ENCODE results near the gene ZNF470.

ZNF470 gene

DNA sequence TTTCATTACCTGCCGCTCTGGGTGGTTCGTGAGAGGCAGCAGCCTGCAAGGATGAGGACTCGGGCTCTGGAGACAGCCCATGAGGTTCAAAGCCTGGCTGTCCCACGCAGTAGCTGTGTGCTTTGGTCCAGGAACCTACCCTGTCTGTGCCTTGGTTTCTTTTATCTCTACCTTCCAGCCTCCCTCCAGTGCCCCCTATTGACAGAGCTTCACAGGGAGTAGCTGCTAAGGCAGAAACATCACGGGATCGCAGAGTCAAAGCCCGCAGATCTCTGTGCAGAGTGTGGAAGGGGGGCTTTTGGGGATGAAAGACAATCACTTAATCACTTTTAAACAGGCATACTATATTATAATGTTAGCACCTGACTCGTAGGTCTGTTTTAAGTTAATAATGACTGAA, 44.0 kb downstream of the ZNF470 start:
- DNase-seq, result no peak

DNA sequence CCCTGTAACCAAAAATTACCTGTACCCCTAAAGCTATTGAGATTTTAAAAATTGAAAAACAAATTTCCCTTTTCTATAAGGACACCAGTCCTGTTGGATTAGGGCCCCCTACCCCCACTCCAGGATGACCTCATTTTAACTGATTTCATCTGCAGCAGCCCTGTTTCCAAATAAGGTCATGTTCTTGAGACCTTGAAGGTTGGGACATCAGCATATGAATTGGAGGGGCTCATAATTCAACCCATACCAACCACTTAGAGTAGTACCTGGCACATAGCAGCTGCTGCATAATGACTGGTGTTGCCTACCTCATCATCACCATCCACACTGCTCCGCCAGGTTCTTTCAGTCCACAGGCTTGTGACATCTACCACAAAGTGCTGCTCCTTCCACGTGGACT, 45.5 kb downstream of the ZNF470 start:
- DNase-seq, result no peak

DNA sequence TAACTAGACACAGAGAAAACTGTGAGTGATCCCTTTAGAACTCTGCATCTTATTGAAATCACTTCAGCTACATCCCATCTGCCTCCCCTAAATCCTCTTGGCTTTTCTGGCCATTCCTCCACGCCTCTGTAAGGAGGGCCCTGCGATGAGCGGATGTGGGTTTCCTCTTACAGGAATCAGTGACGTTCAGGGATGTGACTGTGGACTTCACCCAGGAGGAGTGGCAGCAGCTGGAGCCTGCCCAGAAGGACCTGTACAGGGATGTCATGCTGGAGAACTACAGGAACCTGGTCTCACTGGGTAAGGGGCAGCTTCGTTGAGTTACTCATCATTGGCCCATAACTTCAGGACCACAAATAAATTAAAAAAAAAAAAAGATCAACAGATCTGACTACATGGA, 46.4 kb downstream of the ZNF470 start:
- no peak for DNase-seq

DNA sequence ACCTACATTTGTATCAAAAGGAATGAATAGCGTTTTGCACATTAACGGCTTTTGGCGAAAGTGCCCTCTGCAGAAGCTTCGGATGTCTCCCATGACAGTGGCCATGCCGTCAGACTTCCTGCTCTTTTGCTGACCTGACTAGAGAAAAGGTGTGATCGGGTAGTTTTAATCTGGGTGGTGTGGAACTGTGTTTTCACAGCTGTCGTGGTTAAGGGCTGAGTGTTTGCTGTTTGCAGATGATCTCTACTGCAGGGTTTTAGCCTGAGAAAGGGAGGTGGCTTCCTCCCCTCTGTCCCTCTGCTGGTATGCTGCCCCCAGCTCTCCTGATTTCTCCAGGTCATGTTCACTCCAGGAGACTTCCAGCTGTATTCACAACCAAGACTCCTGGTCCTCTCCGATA, 50.3 kb downstream of the ZNF470 start:
- no peak for DNase-seq

DNA sequence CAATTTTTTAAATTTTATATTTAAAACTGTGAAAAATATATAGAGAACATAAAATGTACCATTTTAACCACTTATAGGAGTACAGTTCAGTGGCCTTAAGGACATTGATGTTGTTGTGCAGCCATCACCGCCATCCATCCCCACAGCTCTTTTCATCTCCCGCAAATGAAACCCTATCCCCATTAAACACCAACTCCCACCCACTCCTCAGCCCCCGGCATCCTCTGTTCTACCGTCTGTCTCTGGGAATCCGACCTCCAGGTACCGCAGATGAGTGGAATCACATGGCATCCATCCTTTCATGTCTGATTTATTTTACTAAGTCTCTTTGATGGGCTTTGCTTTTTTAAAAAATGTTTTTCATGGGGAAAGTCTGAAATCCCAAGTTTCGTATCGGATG, 51.9 kb downstream of the ZNF470 start:
- no peak for DNase-seq

DNA sequence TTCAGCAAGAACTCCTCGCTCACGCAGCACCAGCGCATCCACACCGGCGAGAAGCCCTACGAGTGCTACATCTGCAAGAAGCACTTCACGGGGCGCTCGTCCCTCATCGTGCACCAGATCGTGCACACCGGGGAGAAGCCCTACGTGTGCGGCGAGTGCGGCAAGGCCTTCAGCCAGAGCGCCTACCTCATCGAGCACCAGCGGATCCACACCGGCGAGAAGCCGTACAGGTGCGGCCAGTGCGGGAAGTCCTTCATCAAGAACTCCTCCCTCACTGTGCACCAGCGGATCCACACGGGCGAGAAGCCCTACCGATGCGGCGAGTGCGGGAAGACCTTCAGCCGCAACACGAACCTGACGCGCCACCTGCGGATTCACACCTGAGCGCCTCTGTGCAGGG, 55.1 kb downstream of the ZNF470 start:
- no peak for DNase-seq

DNA sequence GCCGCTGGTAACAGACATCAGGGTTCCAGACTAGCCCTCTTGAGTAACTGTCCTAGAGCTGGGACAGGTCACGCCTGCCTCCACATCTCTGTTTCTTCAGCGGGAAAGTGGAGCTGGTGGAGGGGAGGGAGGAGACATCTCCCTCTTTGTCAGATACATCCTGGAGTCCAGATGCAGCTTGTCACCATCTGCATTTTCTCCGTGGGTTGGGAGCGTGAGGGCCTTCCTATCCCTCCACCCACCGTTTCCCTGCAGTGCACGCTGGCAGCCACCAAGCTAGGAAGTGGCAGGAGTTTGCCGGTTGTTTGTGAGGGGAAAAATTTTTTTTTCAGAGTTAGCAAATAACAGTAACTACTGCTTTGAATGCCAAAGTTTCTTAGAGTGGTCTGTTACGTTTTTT, 55.7 kb downstream of the ZNF470 start:
- DNase-seq, result no peak

DNA sequence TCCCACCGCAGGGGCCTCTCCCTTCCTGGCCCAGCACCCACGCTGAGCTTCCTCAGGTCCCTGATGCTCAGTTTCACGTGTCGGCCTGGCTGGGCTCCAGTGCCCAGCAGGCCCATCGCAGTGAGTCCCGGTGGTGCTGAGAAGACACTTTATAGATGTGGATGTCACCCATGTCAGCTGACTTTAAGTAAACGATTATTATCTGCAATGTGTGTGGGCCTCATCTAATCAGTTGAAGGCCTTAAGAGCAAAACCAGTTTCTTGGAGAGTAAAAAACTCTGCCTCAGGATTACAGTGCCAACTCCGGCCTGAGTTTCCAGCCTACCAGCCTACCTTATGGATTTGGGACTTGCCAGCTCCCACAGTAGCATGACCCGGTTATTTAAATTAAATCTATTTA, 58.4 kb downstream of the ZNF470 start:
- DNase-seq, result no peak

- no peak for DNase-seq
Observed at GRCh38 chr19:56633021-56633420, 65.8 kb downstream of the ZNF470 start.

DNA sequence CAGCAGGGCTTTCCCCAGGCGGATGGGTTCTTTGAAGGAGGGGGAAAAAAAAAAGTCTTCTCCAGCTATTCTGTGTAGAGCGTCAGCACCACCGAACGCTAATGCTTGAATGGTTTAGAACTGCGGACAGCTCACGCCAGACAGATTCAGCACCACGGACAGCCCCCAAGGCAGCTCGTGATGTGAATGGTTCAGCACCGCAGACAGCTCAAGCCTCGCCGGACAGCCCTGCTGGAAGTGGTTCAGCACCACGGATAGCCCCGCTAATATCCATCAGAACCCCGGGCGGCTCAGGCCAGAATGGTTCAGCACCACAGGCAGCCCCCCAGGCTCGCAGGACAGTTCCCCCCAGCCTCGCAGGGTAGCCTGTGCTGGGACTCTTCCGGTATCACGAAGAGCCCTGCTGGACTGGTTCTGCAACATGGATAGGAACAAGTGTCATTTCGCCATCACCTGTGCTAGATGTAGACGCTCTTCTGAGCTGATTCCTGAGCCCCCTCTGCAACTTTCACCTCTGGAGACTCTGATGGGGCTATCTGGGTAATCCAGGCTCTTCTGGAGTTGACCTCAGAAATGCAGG, 70.8 kb downstream of the ZNF470 start:
- peak; percentile 4 for DNase-seq

All from activated naive CD4-positive, alpha-beta T cell treated with Interleukin-2 at 50 U/mL for 16 hours (primary cell).